DMS79 (cell line): ENCODE measurements around the gene CIART.
A peak's percentile ranks its signal among the peaks of the same experiment; 100 is the strongest.
"Not testable (repeated sequence)": the region's sequence is repeated elsewhere in the genome, so short reads cannot be mapped to it uniquely, and the experiment has no call there.

Experiments
- DNase-seq: peaks from one replicate; lab custom pipeline; 2025; lab: John Stamatoyannopoulos, UW

The CIART gene

DNA sequence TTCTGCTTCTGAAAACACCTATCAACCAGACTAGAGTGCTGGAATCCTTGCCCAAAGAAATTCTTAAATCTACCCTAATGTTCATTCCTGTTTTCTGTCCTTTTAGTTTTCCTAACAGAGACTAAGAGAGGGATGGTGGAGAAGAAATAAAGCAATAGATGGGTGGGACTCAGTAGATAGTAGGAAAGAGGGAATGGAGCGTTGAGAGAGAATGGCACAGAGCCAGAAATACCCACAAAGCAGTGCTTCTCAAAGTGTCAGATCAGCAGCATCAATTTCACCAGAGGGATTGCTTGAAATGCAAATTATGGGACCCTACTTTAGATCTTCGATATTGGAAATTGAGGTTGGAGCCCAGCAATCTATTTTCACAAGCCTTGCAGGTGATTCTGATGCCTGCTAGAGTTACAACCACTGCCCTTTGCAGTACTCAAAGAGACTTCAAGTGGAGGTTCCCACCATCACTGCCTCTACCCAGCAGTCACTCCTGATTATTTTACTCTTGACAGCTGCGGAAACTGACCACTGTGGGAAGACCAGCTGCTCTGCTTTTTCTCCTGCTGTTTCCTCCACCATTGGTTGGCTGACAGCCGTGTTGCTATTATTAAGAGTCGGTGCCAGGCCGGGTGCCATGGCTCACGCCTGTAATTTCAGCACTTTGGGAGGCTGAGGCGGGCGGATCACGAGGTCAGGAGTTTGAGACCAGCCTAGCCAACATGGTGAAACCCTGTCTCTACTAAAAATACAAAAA is 27.6 kb downstream of the CIART start:
- DNase-seq: peak; percentile 36

GRCh38 chr1:150311762-150312161 is 29.4 kb downstream of the CIART start:
- DNase-seq: no peak

DNA sequence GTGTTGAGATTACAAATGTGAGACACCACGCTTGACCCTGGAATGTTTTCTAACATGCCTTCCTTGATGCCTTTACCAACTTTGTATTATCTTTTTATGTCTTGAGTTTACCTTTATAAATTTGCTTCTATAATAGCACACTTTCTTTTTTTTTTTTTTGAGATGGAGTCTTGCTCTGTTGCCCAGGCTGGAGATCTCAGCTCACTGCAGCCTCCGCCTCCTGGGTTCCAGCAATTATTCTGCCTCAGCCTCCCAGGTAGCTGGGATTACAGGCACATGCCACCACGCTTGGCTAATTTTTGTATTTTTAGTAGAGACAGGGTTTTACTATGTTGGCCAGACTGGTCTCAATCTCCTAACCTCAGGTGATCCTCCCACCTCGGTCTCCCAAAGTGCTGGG is 32.3 kb downstream of the CIART start:
- DNase-seq: not testable (repeated sequence)

GRCh38 chr1:150320667-150320978 is 38.3 kb downstream of the CIART start:
- DNase-seq: no peak

GRCh38 chr1:150321826-150322166 is 39.4 kb downstream of the CIART start:
- no peak for DNase-seq

DNA sequence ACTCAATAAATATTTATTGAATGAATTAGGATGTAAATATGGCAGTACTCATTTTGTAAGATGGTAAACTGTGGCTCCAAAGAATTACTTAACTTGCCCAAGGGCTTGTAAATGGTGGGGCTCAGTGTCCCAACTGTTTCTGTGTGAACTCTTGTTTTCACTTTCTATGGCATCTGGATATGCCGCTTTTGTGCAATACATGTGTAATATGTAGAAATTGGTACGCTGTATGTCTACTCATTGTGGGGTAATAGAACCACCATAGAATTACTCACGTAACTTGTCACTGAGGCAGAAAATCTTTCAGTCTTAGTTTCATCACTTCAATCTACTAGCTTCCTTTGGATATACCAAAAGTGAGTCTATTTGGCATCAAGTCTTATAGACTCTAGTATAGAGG is 40.0 kb downstream of the CIART start:
- DNase-seq: no peak

DNA sequence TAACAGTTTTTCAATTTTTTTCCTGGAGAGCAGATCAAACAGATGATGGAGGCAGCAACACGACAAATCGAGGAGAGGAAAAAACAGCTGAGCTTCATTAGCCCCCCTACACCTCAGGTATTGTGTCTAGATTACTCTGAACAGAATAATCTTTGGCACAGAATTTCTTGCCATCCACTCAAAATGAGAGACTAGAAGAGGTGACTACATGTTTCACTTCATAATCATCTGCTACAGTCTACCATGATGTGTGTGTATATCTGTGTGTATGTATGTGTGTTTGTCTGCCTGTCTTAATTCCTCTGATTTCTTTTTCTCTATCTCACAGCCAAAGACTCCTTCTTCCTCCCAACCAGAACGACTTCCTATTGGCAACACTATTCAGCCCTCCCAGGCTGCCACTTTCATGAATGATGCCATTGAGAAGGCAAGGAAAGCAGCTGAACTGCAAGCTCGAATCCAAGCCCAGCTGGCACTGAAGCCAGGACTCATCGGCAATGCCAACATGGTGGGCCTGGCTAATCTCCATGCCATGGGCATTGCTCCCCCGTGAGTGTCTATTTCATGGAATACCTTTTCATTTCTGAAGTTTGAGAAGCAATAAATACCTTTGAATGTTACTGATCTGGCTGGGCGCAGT is 50.4 kb downstream of the CIART start:
- DNase-seq: no peak
